CD4-positive, alpha-beta T cell treated with Interleukin-17A for 1 hour (primary cell): ENCODE results near the gene FCGR3A.
A peak's percentile ranks its signal among the peaks of the same experiment; 100 is the strongest.
"Not testable (repeated sequence)": the region's sequence is repeated elsewhere in the genome, so short reads cannot be mapped to it uniquely, and the experiment has no call there.

ENCODE experiments used
- DNase-seq: peaks from one replicate; pipeline ENCODE4 v3.0.0-alpha.2; 2020

The FCGR3A gene

DNA sequence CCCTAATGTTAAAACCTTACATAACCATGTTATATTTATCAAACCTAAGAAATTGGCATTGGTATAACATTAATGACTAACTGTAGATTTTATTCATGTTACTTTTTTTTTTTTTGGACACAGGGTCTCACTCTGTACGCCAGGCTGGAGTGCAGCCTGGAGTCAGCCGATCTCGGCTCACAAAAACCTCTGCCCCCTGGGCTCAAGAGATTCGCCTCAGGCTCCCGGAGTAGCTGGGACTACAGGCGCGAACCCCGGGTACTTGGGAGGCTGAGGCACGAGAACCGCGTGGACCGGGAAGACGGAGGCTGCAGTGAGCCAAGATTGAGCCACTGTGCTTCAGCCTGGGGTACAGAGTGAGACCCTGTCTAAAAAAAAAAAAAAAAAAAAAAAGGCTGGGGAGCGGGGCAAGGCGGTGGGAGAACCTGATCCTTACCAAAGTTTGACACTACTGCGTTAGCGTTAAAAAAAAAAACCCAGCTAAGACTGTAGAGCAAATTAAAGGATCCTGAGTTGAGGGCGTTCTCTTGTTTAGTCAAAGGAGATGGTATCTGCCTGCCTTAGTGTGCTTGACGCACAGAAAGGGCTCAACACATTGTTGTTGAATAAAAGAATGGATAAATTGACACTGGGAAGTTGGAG, 20.0 kb downstream of the FCGR3A start:
- DNase-seq: peak; percentile 34

DNA sequence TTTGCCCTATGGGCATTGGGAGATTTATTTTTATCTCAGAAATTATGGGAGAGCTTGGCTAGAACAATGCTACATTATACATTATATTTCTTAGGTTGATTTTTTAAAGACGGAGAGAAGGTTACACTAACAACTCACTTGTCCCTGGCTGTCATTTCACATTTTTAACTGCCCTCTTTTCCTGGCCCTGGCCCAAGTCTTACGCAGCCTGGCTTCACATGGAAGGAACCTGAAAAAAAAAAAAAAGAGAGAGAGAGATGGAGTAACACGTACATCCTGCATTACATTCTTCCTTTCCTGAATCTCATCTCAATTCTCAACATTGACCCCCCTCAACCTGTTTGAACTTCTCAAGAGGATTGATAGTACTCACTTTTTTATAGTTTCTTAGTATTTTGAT, 21.1 kb downstream of the FCGR3A start:
- DNase-seq: not testable (repeated sequence)

DNA sequence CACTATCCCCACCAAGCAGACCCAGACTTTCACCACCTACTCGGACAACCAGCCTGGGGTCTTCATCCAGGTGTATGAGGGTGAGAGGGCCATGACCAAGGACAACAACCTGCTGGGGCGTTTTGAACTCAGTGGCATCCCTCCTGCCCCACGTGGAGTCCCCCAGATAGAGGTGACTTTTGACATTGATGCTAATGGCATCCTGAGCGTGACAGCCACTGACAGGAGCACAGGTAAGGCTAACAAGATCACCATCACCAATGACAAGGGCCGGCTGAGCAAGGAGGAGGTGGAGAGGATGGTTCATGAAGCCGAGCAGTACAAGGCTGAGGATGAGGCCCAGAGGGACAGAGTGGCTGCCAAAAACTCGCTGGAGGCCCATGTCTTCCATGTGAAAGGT, 23.7 kb downstream of the FCGR3A start:
- DNase-seq: not testable (repeated sequence)

DNA sequence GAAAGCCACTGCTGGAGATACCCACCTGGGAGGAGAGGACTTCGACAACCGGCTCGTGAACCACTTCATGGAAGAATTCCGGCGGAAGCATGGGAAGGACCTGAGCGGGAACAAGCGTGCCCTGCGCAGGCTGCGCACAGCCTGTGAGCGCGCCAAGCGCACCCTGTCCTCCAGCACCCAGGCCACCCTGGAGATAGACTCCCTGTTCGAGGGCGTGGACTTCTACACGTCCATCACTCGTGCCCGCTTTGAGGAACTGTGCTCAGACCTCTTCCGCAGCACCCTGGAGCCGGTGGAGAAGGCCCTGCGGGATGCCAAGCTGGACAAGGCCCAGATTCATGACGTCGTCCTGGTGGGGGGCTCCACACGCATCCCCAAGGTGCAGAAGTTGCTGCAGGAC, 24.3 kb downstream of the FCGR3A start:
- not testable (repeated sequence) for DNase-seq

DNA sequence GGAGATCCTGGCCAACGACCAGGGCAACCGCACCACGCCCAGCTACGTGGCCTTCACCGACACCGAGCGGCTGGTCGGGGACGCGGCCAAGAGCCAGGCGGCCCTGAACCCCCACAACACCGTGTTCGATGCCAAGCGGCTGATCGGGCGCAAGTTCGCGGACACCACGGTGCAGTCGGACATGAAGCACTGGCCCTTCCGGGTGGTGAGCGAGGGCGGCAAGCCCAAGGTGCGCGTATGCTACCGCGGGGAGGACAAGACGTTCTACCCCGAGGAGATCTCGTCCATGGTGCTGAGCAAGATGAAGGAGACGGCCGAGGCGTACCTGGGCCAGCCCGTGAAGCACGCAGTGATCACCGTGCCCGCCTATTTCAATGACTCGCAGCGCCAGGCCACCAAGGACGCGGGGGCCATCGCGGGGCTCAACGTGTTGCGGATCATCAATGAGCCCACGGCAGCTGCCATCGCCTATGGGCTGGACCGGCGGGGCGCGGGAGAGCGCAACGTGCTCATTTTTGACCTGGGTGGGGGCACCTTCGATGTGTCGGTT, 24.8 kb downstream of the FCGR3A start:
- DNase-seq: peak; percentile 14

DNA sequence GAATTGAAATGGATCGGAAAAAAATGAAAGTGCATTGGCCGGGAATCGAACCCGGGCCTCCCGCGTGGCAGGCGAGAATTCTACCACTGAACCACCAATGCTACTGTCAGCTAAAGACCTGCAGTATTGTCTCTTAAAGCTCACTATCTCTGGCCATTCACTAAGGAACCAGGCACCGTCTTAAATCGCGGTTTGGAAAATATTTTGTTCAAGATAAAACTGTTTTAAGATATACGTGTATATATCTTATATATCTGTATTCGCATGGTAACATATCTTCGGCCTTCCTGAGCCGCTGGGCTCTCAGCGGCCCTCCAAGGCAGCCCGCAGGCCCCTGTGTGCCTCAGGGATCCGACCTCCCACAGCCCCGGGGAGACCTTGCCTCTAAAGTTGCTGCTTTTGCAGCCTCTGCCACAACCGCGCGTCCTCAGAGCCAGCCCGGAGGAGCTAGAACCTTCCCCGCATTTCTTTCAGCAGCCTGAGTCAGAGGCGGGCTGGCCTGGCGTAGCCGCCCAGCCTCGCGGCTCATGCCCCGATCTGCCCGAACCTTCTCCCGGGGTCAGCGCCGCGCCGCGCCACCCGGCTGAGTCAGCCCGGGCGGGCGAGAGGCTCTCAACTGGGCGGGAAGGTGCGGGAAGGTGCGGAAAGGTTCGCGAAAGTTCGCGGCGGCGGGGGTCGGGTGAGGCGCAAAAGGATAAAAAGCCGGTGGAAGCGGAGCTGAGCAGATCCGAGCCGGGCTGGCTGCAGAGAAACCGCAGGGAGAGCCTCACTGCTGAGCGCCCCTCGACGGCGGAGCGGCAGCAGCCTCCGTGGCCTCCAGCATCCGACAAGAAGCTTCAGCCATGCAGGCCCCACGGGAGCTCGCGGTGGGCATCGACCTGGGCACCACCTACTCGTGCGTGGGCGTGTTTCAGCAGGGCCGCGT, 25.5 kb downstream of the FCGR3A start, which contains the start of gene HSPA6:
HSPA6 (plus strand) TSS at position 724 of the 925 bp plus-strand sequence; CDS start at position 843, 119 bp downstream.
- peak; percentile 92 for DNase-seq

DNA sequence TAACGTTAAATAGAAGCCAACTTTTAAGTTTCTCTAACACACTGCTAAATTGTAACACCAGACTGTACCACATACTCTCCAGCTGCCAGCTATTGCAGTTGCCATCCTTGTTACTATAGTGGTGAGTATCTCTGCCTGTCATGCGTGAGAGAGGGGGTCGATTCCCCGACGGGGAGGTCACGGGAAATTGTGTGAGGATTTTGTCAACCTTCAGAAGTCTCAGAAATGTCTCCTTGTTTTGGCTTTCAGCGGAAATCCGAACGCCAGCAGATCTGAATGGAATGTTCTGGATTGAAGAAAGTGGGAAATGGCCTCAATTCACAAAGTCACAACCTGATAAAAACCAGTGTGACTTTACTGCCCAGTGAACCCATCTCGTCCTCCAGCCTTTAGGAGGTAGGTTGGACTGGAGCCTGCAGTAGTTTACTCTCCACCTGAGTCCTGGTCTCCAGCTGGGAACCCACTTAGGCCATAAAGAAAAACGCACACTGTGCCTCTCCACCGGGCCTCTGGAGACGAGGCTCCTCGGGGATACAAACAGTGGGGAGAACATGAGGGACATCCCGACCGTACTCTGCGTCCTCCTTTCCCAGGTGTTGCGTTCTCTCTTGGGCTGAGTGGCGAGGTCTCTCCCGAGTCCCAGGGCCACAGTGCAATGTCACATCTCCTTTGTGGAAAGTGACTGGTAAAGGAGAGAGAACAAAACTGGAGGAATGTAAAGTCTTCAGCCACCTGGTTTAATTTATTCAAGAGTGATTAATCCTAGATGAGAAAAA, 26.4 kb downstream of the FCGR3A start:
- not testable (repeated sequence) for DNase-seq

DNA sequence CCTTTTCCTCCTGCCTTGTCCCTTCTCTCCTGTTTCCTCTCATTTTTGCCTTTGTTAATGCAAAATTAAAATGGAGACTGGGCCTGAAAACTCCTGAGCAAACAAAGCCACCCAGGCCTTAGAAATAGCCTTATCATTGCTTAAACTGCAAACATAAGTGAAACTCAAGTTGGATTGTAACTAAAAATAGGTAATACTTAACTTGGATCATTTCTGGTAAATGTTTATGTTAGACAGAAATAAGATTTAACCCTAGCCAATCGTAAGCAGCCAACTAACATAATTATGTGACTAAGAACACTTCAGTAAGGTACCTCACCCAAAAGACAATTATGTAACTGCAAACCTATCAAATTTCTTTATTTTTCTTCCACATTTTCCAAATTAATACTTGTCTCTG, 35.7 kb downstream of the FCGR3A start:
- DNase-seq: not testable (repeated sequence)

DNA sequence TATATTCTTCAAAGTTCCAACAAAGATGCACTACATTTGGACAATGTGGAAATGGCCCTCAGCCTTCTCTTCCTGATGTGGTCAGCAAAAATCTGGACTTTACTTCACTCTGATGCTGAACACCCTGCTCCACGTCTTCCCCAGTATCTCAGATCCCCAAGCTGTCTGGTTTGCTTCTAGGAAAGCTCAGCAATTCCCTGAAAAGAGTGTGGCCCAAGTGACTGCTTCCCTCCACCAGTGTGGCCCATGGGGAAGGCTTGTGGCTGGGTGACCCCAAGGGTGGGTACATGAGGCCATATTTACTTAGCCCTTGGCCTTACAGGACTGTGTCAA, 36.2 kb downstream of the FCGR3A start:
- DNase-seq: not testable (repeated sequence)

DNA sequence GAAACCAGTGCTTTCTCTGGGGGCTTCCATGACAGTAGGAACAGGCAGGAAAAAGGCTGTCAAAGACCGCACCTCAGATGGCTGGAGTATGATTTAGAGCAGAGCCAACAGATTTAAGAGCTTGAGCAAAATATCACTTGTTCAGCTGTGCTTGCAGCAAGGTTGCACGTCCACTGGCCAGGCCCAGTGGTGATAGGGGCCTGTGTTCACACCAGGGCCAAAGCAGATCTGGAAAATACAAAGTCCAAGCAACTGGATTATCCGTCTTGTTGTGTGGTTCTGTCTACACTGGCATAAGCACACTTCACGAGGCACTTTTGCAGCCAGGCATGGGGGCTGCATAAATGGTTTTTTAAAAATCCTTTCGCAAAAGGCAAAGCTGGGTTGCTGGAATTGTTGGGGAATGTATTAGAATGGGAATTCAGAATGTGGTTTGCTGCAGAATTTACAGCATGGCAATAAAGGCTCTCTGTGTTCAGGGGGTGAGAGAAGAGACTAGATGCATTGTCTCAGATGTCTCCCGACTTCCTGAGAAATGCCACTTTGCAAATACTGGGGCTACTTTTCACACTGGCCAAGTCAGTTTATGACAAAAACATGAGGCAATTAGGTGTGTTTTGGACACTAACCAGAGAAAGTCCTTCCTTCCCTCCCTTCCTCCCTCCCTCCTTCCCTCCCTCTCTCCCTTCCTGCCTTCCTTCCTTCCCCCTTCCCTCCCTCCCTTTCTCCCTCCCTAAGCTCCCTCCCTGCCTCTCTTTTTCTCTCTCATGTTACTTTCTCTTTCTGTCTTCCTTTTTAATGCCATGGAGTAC, 36.8 kb downstream of the FCGR3A start:
- DNase-seq: not testable (repeated sequence)

DNA sequence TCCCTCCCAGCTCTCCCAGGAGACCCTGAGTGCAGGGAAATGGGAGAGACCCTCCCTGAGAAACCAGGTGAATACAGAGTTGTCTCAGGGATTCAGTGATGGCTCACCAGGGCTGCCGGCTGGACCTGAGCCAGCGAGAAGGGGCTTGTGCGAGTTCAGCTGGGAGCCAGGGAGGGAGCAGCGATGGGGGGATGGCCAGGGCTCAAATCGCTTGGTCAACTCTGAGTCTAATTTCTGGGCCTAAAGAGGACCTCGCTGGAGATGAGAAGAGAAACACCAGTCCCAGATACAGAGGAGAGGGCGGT, 37.9 kb downstream of the FCGR3A start:
- DNase-seq: no peak

DNA sequence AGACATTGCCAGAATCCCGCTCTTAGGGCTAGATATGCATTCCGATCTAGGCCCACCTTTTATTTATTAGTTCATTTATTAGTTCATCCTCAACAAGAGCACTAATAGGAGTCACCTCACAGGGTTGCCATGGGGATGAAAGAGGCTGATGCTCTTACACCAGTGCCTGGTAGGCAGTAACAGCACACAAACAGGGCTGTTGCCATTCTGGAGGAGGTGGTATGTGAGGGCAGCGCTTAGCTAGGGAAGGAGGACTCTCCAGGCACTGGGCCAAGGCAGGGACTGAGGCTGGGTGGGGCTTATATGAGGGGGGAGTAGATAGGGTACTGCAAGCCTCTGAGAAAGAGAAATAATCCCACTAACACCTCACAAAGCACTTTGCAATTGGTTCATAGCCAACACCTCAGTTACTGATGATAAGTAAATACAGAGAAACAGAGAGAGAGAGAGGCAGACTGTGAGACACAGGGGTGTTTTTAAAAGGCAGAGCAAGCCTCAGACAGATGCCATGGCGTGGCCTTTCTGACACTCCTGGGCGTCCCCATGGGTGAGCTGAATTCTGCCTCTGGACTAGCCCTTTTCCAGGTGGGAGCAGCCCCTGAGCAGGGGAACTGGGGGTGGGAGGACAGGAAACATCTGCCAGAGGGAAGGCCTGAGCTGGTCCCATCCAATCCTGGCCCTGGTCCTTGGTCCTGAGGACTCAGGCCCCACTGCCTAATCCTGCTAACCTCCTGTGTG, 38.4 kb downstream of the FCGR3A start:
- no peak for DNase-seq

DNA sequence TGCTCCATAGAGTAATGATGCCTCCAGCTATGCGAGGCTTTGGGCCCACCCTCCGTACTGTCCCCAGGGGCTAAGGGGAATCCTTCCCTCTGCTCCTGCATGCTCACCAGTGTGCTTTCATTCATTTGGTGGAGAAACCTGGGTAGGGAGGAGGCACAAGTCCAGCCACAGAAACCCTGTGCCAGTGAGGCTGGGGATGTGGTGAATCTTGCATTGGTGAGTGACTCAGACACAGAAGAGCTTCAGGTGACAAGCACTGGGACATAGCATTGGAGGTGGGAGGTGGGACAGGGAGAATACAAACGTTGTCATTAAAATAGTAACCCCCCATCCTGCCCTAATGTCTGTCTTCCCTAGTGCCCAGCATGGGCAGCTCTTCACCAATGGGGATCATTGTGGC, 39.1 kb downstream of the FCGR3A start:
- no peak for DNase-seq

DNA sequence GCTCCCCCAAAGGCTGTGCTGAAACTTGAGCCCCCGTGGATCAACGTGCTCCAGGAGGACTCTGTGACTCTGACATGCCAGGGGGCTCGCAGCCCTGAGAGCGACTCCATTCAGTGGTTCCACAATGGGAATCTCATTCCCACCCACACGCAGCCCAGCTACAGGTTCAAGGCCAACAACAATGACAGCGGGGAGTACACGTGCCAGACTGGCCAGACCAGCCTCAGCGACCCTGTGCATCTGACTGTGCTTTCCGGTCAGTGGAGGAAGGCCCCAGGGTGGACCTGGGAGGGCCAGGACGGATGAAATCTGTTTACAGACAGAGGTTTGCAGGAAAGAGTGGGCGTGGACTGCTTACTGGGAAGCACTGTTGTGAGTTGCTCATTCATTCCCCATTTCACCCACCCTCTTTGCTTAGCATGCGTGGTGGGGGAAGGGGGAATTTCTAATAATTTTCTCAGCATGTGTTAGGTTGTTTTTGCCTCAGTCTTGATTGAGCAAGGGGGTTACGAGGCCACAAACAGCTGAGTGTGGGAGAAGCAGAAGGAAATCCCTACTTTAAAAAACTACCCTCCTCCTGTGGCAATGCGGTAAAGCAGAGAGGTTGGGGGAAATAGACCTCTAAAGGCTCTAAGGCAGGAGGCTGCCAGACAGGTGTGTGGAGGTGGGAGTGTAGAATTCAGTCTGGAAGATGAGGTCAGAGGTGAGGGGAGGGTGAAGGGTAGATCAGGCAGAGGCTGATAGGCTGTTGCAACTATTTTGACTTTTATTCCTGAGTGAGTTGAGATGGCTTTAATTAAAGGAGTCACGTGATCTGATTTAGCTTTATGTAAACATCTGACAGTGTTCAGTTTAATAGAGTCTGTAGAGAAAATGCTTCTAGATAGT, 43.0 kb downstream of the FCGR3A start:
- no peak for DNase-seq

DNA sequence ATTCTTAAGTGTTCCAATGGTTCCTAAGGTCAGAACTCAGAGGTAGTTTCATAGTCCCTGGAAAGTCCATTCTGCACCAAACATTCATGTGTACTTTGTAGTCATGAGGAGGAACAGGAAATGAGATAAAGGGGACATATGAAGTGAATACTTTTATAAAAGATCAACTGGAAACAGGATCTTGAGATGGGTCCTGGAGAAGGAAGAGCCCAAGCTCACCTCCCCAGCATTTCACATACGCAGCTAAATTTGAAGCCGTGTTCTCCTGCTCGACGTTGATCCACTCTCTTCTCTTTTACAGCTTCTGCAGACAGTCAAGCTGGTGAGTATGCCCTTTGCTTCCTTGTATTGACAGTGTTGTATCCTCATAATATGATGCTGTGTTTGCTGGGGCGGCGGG, 43.9 kb downstream of the FCGR3A start:
- no peak for DNase-seq

DNA sequence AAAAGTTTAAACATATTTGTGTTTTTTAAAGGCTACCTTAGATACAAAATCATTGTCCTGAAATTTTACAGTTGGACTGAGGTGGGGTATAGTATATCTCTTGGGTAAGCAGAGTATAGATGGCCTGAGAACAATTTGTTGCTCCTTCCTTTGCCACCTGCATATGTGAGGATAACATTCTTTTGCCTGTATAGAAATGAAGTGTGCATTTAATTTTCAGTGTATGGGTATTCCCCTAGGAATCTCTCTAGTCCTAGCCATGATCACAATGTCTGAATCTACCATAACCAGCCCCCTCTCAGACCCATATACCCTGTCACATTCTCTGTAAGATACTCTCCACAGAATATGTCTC, 46.2 kb downstream of the FCGR3A start:
- no peak for DNase-seq

DNA sequence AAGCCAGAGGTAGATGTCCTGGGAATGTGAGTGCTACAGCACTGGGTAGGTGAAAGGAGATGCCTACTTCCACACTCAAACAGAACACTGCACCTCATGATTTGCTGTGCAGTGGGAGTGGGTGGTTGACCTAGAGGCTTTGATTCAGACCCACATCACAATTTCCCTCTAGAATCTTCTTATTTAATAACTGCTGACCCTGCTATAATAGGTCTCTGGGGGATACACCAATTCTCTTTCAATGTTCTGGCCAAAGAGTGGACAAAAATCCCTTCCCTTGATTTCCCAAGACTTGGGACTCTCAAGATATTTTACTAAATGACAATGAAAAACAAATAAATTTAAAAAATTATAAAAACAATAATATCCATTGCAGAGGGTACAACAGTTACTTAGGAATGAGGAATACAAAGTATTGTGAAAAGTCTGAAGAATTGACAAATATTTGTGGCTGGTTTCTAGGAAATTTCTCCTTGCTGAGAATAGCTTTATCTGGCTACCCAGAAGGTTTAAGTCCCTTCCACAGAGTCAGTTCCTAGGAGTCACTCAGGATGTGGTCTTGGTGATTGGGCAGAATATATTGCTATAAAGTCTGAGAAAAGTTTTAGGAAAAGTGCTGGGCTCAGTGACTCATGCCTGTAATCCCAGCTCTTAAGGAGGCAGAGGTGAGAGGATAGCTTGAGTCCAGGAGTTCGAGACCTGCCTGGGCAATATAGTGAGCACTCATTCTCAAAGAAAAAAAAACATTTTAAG, 46.8 kb downstream of the FCGR3A start:
- DNase-seq: no peak

DNA sequence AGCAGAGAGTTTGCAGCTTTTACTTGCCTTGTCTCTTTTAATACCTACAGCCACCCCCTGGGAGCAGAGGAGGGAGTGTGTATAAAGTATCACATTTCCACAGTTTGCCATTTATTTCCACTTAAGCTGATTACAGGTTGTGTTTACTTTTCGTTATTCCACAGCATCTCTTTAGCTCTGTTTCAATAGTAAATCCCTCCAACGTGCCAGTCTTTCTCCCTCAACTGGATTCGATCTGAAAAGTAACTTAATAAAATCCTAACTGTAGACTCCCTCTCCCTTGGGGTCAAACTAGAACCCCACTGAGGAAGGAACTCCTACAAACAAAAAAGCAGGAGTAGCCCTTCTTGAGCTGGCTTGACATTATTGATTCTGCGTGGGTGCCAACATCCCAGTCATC, 47.4 kb downstream of the FCGR3A start:
- DNase-seq: no peak

DNA sequence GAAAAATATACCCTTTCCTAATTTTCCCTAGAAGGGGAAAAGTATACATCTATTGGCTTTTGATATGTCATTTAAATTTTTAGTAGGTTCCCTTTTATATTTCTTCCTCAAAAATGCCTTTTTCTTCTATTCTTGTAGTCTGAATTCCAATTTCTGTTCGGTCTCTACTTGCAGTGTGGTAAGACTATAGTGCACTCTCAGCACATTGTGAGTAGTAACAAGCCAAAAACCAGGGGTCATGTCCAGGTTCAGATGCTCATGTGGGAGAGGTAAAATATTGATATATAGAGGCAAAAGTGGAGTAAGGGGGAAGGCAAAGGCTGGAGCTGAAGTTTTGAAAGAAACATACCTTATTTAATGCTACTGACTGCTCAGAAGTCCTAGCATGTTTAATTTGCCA, 48.4 kb downstream of the FCGR3A start:
- DNase-seq: no peak
